ENCODE results near the gene NR5A2. TPM values are rescaled to one million over a fixed set of nuclear protein-coding genes. Genes with fewer than 3 reads are reported as not detected.

The NR5A2 gene
- total and polyA plus RNA-seq, 10 donors = 0.02 to 0.63 (median 0.10) TPM; not detected in 3

DNA sequence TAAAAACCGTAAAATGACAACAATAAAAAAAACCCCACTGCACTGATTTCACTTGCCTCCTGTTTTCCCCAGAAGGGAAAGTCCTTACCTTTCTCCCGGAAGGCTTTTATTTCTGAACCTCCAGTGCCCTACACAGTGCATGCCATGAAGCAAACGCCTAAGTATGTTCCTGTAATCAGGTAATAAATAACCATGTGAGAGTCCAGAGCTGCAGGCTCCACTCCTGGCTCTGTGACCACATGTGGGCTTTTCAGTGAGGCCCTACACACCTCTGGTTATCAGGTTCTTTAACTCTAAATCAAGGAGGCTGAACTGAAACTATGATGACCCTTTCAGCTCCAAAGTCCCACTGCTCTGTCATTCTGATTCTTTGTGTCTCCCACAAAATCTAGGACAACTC, 20.8 kb upstream of the NR5A2 start:
- intact Hi-C loops (cut with DNase I; ENCODE audit: low total_unique reads) = no loop called here
- TF ChIP-seq, protein P1, sequence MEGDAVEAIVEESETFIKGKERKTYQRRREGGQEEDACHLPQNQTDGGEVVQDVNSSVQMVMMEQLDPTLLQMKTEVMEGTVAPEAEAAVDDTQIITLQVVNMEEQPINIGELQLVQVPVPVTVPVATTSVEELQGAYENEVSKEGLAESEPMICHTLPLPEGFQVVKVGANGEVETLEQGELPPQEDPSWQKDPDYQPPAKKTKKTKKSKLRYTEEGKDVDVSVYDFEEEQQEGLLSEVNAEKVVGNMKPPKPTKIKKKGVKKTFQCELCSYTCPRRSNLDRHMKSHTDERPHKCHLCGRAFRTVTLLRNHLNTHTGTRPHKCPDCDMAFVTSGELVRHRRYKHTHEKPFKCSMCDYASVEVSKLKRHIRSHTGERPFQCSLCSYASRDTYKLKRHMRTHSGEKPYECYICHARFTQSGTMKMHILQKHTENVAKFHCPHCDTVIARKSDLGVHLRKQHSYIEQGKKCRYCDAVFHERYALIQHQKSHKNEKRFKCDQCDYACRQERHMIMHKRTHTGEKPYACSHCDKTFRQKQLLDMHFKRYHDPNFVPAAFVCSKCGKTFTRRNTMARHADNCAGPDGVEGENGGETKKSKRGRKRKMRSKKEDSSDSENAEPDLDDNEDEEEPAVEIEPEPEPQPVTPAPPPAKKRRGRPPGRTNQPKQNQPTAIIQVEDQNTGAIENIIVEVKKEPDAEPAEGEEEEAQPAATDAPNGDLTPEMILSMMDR (IDR thresholded peaks at IDR 0.05 in 8 of 11, conservative IDR thresholded peaks at IDR 0.05 in 3 of 11) = no peak
- TF ChIP-seq POLR2AphosphoS5 (IDR thresholded peaks at IDR 0.05) (no peak), POLR2A (IDR thresholded peaks at IDR 0.05) (no peak)
- no peaks in the 10 kb centered on the region for H3K36me3 ChIP-seq
- H3K27me3 ChIP-seq (replicated peaks in 1 of 7) = peaks cover 0 to 9% (median 0%) of the 10 kb centered on the region in 7 donors
- no peak overlapping the region for H3K4me3 ChIP-seq
- WGBS, 5 donors = 78 to 88% (median 81%) methylated on average over 3 of the region's 3 CpGs
- H3K27ac ChIP-seq = no peak overlapping the region
- H3K4me1 ChIP-seq = no peaks in the 10 kb centered on the region
- H3K9me3 ChIP-seq = no peaks in the 10 kb centered on the region
- no peak for DNase-seq

DNA sequence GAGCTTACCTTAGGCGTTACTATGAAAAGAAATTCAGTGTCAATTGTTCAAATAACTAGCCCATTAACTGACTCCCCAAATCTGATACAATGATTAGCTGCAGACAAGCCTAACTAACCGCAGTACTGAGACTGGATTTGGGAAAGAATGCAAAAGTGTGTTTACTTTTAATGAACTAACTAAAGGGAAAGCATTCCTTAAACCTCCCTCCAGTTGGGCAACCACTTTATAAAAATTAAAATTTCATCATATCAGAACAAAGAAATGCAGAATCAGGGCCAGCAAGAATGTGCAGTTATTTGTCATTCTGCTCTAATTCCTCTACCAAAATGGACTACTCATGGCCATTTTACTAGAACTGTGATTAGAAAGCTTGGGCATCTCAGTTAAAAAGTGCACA, 11.7 kb upstream of the NR5A2 start:
- H3K4me1 ChIP-seq = no peaks in the 10 kb centered on the region
- 68 to 91% (median 86%) methylated on average over 2 of the region's 2 CpGs for WGBS, 5 donors
- peaks cover 0 to 35% (median 0%) of the 10 kb centered on the region in 7 donors for H3K27me3 ChIP-seq (replicated peaks in 1 of 7)
- TF ChIP-seq, protein P1 (IDR thresholded peaks at IDR 0.05 in 8 of 11, conservative IDR thresholded peaks at IDR 0.05 in 3 of 11) = no peak
- TF ChIP-seq POLR2A (IDR thresholded peaks at IDR 0.05) (no peak), POLR2AphosphoS5 (IDR thresholded peaks at IDR 0.05) (no peak)
- H3K4me3 ChIP-seq = no peak overlapping the region
- H3K9me3 ChIP-seq = no peaks in the 10 kb centered on the region
- no peak overlapping the region for H3K27ac ChIP-seq
- no peak for DNase-seq
- H3K36me3 ChIP-seq = no peaks in the 10 kb centered on the region
- intact Hi-C loops (cut with DNase I; ENCODE audit: low total_unique reads) = no loop called here

DNA sequence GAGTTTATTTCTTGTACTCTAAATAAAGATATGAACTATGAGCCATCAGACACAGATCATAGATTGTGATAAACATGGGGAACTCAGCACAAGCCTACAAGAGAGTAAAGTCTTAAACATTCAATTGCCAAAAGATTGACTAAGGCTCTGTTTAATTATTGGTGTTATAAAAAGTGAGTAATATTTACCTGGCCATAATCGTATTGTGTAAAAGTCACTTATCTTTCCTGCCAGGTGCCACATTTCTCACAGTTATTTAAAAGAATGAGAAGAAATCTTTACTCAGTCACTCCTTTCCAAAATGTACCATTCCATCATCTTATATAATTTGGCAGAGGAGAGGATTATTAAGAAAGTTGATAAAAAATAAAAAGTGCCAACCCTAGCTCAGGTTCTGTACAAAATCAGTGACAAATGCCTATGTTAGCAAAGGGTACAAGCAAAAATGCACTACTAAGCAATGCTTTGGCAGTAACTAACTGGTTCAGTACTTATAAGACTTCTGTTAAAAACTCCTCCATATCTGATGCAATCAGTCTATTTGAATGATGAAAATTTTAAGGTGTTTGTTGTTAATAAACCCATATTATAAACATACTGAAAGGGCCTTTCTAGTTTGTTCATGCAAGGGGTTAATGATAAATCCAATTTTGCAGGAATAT, 5.8 kb upstream of the NR5A2 start:
- no peaks in the 10 kb centered on the region for H3K9me3 ChIP-seq
- 71 to 93% (median 90%) methylated on average over 1 of the region's 1 CpG for WGBS, 5 donors
- peaks cover 0 to 57% (median 0%) of the 10 kb centered on the region in 7 donors for H3K27me3 ChIP-seq (replicated peaks in 1 of 7)
- no peak for DNase-seq
- TF ChIP-seq, protein P1 (IDR thresholded peaks at IDR 0.05 in 8 of 11, conservative IDR thresholded peaks at IDR 0.05 in 3 of 11) = no peak
- TF ChIP-seq POLR2AphosphoS5 (IDR thresholded peaks at IDR 0.05) = no peak
- TF ChIP-seq POLR2A (IDR thresholded peaks at IDR 0.05) = no peak
- intact Hi-C loops (cut with DNase I; ENCODE audit: low total_unique reads) = no loop called here
- no peaks in the 10 kb centered on the region for H3K36me3 ChIP-seq
- no peaks in the 10 kb centered on the region for H3K4me1 ChIP-seq
- no peak overlapping the region for H3K4me3 ChIP-seq
- H3K27ac ChIP-seq = no peak overlapping the region

DNA sequence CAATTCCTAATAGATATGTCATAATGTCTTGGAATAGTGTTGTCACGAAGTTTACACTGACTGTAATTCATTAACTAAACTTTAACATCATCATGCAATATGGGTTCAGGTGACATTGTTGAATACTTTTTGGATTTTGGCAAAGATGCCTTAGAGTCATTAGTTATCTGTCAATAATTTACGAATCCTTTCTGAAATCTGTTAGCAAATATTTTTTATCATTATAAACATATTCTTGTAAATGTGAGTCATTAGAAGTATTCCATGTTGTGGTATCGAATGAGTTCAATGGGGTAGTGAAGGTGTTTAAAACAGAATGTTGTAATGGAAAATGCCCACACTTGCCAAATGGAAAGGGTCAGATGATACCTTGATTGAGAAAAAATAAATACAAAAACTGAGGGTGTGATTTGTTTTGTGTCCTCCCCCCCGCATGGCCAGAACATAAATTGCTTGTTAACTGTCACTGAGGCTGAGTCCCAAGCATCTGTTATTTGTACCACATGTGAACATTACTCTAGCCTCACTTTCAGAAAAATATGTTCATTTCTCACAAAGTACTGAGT, 5.2 kb upstream of the NR5A2 start:
- Histone ChIP-seq H3K27me3 (replicated peaks in 1 of 7) (peaks cover 0 to 63% (median 4%) of the 10 kb centered on the region in 7 donors), H3K4me1 (no peaks in the 10 kb centered on the region), H3K27ac (no peak overlapping the region), H3K36me3 (no peaks in the 10 kb centered on the region), H3K9me3 (no peaks in the 10 kb centered on the region), H3K4me3 (no peak overlapping the region)
- TF ChIP-seq, protein P1 (IDR thresholded peaks at IDR 0.05 in 8 of 11, conservative IDR thresholded peaks at IDR 0.05 in 3 of 11) = no peak
- TF ChIP-seq POLR2AphosphoS5 (IDR thresholded peaks at IDR 0.05) = no peak
- no peak for TF ChIP-seq POLR2A (IDR thresholded peaks at IDR 0.05)
- DNase-seq = no peak
- intact Hi-C loops (cut with DNase I; ENCODE audit: low total_unique reads) = no loop called here
- 76 to 91% (median 89%) methylated on average over 4 of the region's 4 CpGs for WGBS, 5 donors
